Stimulated activated CD8-positive, alpha-beta memory T cell treated with anti-CD3 and anti-CD28 coated beads, Interleukin-7, amount 100 ng/mL, for 1 hour (primary cell): Measurements from ENCODE around the gene NAGK.
"Not testable (repeated sequence)": the region's sequence is repeated elsewhere in the genome, so short reads cannot be mapped to it uniquely, and the experiment has no call there.

Source experiments
- DNase-seq, 2 donors: peaks; one replicate each; pipeline ENCODE4 v3.0.0-alpha.2; 2020; ENCODE audit warnings: low read depth in 2 of 2

The NAGK gene

GRCh38 chr2:71068218-71069035 is at the start of gene NAGK:
NAGK (plus strand) TSS chr2:71068648; CDS start chr2:71068684, 36 bp downstream.
- DNase-seq: peak; percentile 90 to 91

- DNase-seq: not testable (repeated sequence)
Observed at GRCh38 chr2:71019989-71020388, 48.5 kb upstream of the NAGK start.

- not testable (repeated sequence) for DNase-seq
Observed at GRCh38 chr2:71021394-71021793, 47.1 kb upstream of the NAGK start.

GRCh38 chr2:71023553-71024243 is 44.8 kb upstream of the NAGK start:
- peak; percentile 11 to 32 for DNase-seq

GRCh38 chr2:71036296-71036695 is 32.2 kb upstream of the NAGK start:
- DNase-seq: not testable (repeated sequence)

- DNase-seq: no peak
Observed at GRCh38 chr2:71042287-71042686, 26.2 kb upstream of the NAGK start.

GRCh38 chr2:71043531-71044407 is 24.7 kb upstream of the NAGK start:
- DNase-seq: no peak

GRCh38 chr2:71045151-71045550 is 23.3 kb upstream of the NAGK start:
- no peak for DNase-seq

- no peak for DNase-seq
Observed at GRCh38 chr2:71045865-71046548, 22.4 kb upstream of the NAGK start.

- no peak for DNase-seq
Observed at GRCh38 chr2:71048096-71048495, 20.4 kb upstream of the NAGK start.

- not testable (repeated sequence) for DNase-seq
Observed at GRCh38 chr2:71049704-71050360, 18.6 kb upstream of the NAGK start.

- not testable (repeated sequence) for DNase-seq
Observed at GRCh38 chr2:71055206-71055740, 13.2 kb upstream of the NAGK start.

GRCh38 chr2:71060211-71060610 is 8.2 kb upstream of the NAGK start:
- no peak for DNase-seq

GRCh38 chr2:71060871-71061270 is 7.6 kb upstream of the NAGK start:
- DNase-seq: no peak

- DNase-seq: no peak
Observed at GRCh38 chr2:71063216-71063615, 5.2 kb upstream of the NAGK start.

GRCh38 chr2:71064110-71064611 is 4.3 kb upstream of the NAGK start:
- DNase-seq: no peak

GRCh38 chr2:71064754-71065621 is 3.5 kb upstream of the NAGK start:
- DNase-seq: no peak

GRCh38 chr2:71066856-71067255 is 1.6 kb upstream of the NAGK start:
- no peak for DNase-seq

- no peak for DNase-seq
Observed at GRCh38 chr2:71067567-71068217, 756 bp upstream of the NAGK start.
